ENCODE measurements around the gene UBR4. TPM values are rescaled to one million over a fixed set of nuclear protein-coding genes. Genes with fewer than 3 reads are reported as not detected.

UBR4 gene
- total and polyA plus RNA-seq, 2 experiments from 2014 or later = 140 to 175 TPM

GRCh38 chr1:19177811-19178210 lies 32.3 kb downstream of the UBR4 start:
- Histone ChIP-seq H3K27ac (no peak overlapping the region), H3K4me2 (no peak overlapping the region), H3K9me3 (ENCODE audit: low read depth) (no peaks in the 10 kb centered on the region), H3K79me2 (peaks cover 25% of the 10 kb centered on the region), H3K4me1 (ENCODE audit: insufficient read depth) (peaks cover 8% of the 10 kb centered on the region), H4K20me1 (ENCODE audit: insufficient read depth, poor library complexity, severe bottlenecking) (no peaks in the 10 kb centered on the region), H3K9me2 (replicated peaks; ENCODE audit: insufficient read depth) (no peaks in the 10 kb centered on the region), H2AFZ (no peak overlapping the region), H3K4me3 (no peak overlapping the region), H3K27me3 (no peaks in the 10 kb centered on the region), H3K36me3 (replicated peaks; ENCODE audit: insufficient read depth, low read depth) (peaks cover 6% of the 10 kb centered on the region)
- TF ChIP-seq EZH2phosphoT487 (IDR thresholded peaks at IDR 0.05; ENCODE audit: low read depth, severe bottlenecking, unreplicated experiment) (no peak), EZH2 (IDR thresholded peaks at IDR 0.05; ENCODE audit: borderline replicate concordance) (no peak)
- TF ChIP-seq, protein P1, sequence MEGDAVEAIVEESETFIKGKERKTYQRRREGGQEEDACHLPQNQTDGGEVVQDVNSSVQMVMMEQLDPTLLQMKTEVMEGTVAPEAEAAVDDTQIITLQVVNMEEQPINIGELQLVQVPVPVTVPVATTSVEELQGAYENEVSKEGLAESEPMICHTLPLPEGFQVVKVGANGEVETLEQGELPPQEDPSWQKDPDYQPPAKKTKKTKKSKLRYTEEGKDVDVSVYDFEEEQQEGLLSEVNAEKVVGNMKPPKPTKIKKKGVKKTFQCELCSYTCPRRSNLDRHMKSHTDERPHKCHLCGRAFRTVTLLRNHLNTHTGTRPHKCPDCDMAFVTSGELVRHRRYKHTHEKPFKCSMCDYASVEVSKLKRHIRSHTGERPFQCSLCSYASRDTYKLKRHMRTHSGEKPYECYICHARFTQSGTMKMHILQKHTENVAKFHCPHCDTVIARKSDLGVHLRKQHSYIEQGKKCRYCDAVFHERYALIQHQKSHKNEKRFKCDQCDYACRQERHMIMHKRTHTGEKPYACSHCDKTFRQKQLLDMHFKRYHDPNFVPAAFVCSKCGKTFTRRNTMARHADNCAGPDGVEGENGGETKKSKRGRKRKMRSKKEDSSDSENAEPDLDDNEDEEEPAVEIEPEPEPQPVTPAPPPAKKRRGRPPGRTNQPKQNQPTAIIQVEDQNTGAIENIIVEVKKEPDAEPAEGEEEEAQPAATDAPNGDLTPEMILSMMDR (IDR thresholded peaks at IDR 0.05; ENCODE audit: poor library complexity) = no peak
- no peak for DNase-seq (ENCODE audit: low spot score)
- 61% methylated on average over 2 of the region's 2 CpGs for WGBS (ENCODE audit: low lambda C conversion rate, missing lambda C conversion rate)

DNA sequence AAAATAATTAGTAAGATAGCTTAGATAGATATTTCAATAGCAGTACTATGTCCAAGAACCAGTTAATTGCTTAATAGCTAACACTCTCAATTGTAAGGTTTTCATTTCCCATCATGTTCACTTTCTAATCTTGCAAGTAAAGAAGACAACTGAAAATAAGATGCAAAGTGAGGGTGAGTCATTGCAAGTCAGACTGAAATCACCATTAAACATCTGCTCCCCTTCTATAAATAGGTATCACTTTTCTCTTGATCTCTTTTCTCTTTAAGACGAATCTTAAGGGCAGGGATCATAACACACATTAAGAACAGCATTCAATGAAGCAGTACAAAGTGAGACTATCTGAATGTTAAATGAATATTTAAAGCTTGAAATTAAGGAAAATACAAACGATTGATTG lies 40.4 kb downstream of the UBR4 start:
- Histone ChIP-seq H3K9me2 (replicated peaks; ENCODE audit: insufficient read depth) (no peaks in the 10 kb centered on the region), H3K4me2 (no peak overlapping the region), H2AFZ (no peak overlapping the region), H4K20me1 (ENCODE audit: insufficient read depth, poor library complexity, severe bottlenecking) (no peaks in the 10 kb centered on the region), H3K79me2 (peaks cover 23% of the 10 kb centered on the region), H3K9me3 (ENCODE audit: low read depth) (no peaks in the 10 kb centered on the region), H3K4me1 (ENCODE audit: insufficient read depth) (no peaks in the 10 kb centered on the region), H3K27me3 (no peaks in the 10 kb centered on the region), H3K4me3 (no peak overlapping the region), H3K36me3 (replicated peaks; ENCODE audit: insufficient read depth, low read depth) (peaks cover 18% of the 10 kb centered on the region), H3K27ac (no peak overlapping the region)
- WGBS (ENCODE audit: low lambda C conversion rate, missing lambda C conversion rate) = 83% methylated on average over 2 of the region's 2 CpGs
- DNase-seq (ENCODE audit: low spot score) = no peak
- TF ChIP-seq EZH2 (IDR thresholded peaks at IDR 0.05; ENCODE audit: borderline replicate concordance) (no peak), EZH2phosphoT487 (IDR thresholded peaks at IDR 0.05; ENCODE audit: low read depth, severe bottlenecking, unreplicated experiment) (no peak)
- TF ChIP-seq, protein P1 (IDR thresholded peaks at IDR 0.05; ENCODE audit: poor library complexity) = no peak

DNA sequence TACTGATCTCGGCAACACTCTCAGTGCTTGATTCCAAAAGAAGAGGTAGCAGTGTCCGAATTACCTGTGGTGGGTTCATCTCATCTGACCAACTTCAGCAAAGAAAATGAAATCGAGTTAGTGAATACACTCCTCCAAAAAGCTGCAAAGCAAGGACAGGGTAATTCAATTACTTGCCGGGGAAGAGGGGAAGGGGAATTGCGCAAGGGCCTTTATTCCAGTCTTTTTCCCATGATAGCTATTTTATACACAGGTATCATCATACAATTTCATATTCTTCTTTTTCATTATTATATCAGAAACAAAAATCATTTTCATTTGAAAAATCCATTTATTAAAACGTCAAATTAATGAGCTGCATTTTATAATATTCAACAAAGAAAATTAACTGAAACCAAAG lies 42.9 kb downstream of the UBR4 start:
- Histone ChIP-seq H3K4me2 (no peak overlapping the region), H4K20me1 (ENCODE audit: insufficient read depth, poor library complexity, severe bottlenecking) (no peaks in the 10 kb centered on the region), H3K9me3 (ENCODE audit: low read depth) (no peaks in the 10 kb centered on the region), H3K27me3 (no peaks in the 10 kb centered on the region), H3K9me2 (replicated peaks; ENCODE audit: insufficient read depth) (no peaks in the 10 kb centered on the region), H2AFZ (no peak overlapping the region), H3K36me3 (replicated peaks; ENCODE audit: insufficient read depth, low read depth) (peaks cover 11% of the 10 kb centered on the region), H3K4me1 (ENCODE audit: insufficient read depth) (no peaks in the 10 kb centered on the region), H3K4me3 (no peak overlapping the region), H3K79me2 (peaks cover 14% of the 10 kb centered on the region), H3K27ac (no peak overlapping the region)
- TF ChIP-seq, protein P1 (IDR thresholded peaks at IDR 0.05; ENCODE audit: poor library complexity) = no peak
- no peak for TF ChIP-seq EZH2phosphoT487 (IDR thresholded peaks at IDR 0.05; ENCODE audit: low read depth, severe bottlenecking, unreplicated experiment)
- no peak for TF ChIP-seq EZH2 (IDR thresholded peaks at IDR 0.05; ENCODE audit: borderline replicate concordance)
- 97% methylated on average over 6 of the region's 6 CpGs for WGBS (ENCODE audit: low lambda C conversion rate, missing lambda C conversion rate)
- no peak for DNase-seq (ENCODE audit: low spot score)

DNA sequence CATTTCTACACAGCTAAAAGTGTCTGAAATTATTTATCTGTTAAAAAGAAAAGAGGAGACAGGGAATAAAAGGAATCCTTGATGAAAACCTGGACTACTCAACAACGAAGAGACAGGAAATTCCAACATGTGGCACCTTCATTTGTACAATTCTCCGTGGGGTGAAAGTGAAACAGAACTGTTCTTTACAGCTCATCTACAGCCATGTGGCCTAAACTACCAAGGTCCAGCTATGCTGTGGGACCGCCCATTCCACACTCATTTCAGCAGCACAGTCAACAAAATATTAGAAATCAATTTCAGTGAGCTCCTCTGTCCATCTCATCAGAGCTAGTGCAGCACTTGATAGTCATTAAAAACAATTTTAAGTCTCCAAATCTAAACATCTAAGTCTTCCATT lies 44.0 kb downstream of the UBR4 start:
- 75% methylated on average over 3 of the region's 3 CpGs for WGBS (ENCODE audit: low lambda C conversion rate, missing lambda C conversion rate)
- no peaks in the 10 kb centered on the region for H3K27me3 ChIP-seq
- H4K20me1 ChIP-seq (ENCODE audit: insufficient read depth, poor library complexity, severe bottlenecking) = no peaks in the 10 kb centered on the region

More for the DNA sequence above, 44.0 kb downstream of the UBR4 start:
- Histone ChIP-seq H3K79me2 (peaks cover 9% of the 10 kb centered on the region), H2AFZ (no peak overlapping the region), H3K36me3 (replicated peaks; ENCODE audit: insufficient read depth, low read depth) (peaks cover 4% of the 10 kb centered on the region), H3K4me3 (no peak overlapping the region), H3K9me3 (ENCODE audit: low read depth) (no peaks in the 10 kb centered on the region), H3K4me2 (no peak overlapping the region), H3K27ac (no peak overlapping the region), H3K4me1 (ENCODE audit: insufficient read depth) (no peaks in the 10 kb centered on the region), H3K9me2 (replicated peaks; ENCODE audit: insufficient read depth) (no peaks in the 10 kb centered on the region)
- DNase-seq (ENCODE audit: low spot score) = no peak
- no peak for TF ChIP-seq EZH2phosphoT487 (IDR thresholded peaks at IDR 0.05; ENCODE audit: low read depth, severe bottlenecking, unreplicated experiment)
- no peak for TF ChIP-seq EZH2 (IDR thresholded peaks at IDR 0.05; ENCODE audit: borderline replicate concordance)
- TF ChIP-seq, protein P1 (IDR thresholded peaks at IDR 0.05; ENCODE audit: poor library complexity) = no peak
